Forelimb muscle (tissue), 1 donor: Measurements from ENCODE around the gene PLXNA2. TPM values are rescaled to one million over a fixed set of nuclear protein-coding genes. Genes with fewer than 3 reads are reported as not detected.

ENCODE experiments used
- DNase-seq: peaks from one replicate; pipeline ENCODE4 v3.0.0-alpha.2; 2013; ENCODE audit warnings: low read depth
- polyA plus RNA-seq: library from polyadenylated mRNA; unstranded; fragments of 120-200 nt; gene quantifications from one replicate; pipeline ENCODE4 v1.2.1, GENCODE V29; 2013; ENCODE audit not compliant: insufficient read length

PLXNA2 gene
- polyA plus RNA-seq, 1 donor = 36.3 TPM

- DNase-seq = no peak
Measured at GRCh38 chr1:208179263-208179816, 64.8 kb downstream of the PLXNA2 start.

- no peak for DNase-seq
Measured at GRCh38 chr1:208178091-208178529, 66.1 kb downstream of the PLXNA2 start.

GRCh38 chr1:208177656-208178055 lies 66.5 kb downstream of the PLXNA2 start:
- no peak for DNase-seq

DNA sequence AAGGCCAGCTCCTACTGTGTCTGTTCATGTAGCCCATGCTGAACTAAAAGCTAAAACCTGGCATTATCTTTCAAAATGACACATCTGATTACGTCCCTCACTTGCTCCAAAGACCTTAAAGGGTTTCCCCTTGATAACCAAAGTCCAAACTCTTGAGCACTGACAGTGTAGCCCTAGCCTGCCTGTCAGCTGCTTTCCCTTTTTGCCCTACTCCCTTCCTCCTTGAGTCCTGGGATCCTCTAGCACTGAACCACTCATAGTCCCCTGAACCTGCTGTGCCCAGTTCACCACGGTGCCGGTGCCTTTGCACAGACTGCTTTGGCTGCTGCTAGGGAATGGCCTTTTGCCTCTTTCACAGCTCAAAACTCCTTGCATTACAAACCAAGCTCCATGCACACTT lies 67.5 kb downstream of the PLXNA2 start:
- no peak for DNase-seq

GRCh38 chr1:208175508-208175895 lies 68.7 kb downstream of the PLXNA2 start:
- DNase-seq = no peak

DNA sequence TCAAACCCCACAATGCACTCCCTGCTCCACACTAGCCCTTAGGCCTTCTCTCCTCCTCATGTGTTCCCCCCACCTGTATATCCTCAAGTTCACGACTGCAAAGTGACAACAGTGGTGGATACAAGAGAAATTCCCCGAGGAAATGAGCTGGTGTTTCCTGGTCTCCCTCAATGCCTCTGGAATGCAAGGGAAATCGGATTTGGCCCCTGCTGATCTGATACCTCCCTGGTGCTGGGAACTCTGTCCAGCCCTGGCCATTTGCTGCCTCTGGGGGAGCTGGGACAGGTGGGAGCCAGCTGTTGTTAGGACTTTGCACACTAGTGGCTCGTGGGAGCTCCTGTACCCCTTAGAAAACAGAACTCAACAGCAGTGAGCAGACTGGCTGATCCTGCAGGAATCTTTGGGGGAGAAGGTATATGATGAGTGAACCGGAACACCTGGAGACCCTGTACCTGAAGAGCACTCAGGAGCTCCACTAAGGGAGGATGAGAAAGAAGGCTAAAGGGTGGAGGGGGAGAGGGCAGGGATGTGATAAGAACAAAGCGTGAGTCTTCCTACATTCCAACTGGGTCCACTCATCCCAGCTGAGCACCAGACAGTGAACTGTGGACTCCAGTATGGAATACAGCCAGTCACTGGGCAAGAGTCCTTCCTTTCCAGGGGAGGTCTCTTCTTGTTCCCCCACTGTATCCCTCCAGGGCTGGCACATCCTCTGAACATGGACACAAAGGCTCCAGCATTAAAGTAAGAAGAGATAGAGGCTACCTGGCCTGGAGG lies 69.3 kb downstream of the PLXNA2 start:
- DNase-seq = no peak

- DNase-seq = no peak
Measured at GRCh38 chr1:208174200-208174599, 70.0 kb downstream of the PLXNA2 start.

GRCh38 chr1:208173749-208174148 lies 70.4 kb downstream of the PLXNA2 start:
- no peak for DNase-seq

GRCh38 chr1:208172423-208173145 lies 71.6 kb downstream of the PLXNA2 start:
- DNase-seq = no peak

DNA sequence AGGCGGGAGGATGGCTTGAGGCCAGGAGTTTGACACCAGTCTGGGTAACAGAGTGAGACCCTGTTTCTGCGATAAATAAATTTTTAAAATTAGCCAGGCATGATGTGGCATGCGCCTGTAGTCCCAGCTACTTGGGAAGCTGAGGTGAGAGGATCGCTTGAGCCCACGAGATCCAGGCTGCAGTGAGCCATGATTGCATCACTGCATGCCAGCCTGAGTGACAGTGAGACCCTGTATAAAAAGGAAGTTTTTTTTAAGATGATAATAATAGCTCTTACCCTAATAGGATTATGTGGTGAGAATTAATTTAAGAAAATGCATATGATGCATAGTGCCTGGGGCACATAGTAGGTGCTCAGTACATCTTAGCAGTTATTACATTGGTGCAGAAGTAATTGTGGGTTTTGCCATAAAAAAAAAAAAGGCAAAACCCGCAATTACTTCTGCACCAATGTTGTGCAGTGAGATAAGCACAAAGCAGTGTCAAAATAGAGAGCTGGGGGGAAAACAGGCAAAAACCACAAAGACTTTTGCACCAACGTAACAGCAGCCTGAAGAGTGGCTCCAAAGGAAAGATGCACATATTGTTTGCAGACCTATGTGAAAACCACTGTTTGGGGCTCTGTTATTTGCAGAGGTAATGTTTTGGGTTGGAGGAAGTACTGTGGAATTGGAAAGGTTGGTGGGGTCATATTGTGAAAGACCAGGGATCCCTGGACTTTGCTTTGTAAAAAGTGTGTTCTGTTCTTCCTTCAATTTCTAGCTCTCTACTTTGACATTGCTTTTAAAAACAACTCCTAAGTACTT lies 72.4 kb downstream of the PLXNA2 start:
- no peak for DNase-seq

GRCh38 chr1:208170252-208170651 lies 73.9 kb downstream of the PLXNA2 start:
- DNase-seq = no peak

DNA sequence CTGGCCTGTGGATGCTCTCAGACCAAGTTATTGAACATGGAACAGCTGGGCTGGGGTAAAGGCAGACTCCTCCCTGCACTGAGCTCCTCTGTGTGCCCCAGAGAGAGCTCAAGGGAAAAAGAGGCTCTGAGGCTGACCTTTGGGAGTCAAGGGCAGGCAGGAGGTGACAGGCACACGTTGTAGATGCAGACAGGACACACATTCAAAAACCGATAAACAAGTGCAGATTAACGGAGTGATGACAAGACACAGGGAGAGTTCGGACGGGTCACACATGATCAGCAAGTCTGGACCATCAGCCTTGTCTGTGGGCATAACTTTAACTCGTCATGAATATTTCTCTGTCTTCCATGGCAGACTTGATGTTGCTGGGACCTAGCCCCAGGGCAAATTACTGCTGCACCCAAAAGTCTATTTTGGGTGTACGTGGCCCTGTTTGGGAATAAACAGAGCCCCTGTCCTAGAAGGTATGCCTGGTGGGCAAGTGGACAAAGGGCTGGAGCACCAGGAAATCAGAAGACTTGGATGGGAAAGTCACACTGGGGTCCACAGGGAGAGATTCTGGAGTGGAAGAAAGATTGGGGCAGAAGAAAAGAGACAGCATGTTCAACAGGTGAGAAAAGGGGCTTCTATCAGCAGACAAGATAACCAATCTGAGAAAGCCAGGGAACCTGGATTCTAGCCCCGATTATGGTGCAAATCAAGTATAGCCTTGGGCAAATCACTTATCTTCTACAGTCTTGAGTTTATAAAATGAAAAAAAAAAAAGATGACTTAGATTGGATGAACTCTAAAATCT lies 74.9 kb downstream of the PLXNA2 start:
- DNase-seq = no peak

GRCh38 chr1:208167261-208167869 lies 76.8 kb downstream of the PLXNA2 start:
- DNase-seq = no peak

GRCh38 chr1:208166340-208167138 lies 77.6 kb downstream of the PLXNA2 start:
- DNase-seq = no peak

DNA sequence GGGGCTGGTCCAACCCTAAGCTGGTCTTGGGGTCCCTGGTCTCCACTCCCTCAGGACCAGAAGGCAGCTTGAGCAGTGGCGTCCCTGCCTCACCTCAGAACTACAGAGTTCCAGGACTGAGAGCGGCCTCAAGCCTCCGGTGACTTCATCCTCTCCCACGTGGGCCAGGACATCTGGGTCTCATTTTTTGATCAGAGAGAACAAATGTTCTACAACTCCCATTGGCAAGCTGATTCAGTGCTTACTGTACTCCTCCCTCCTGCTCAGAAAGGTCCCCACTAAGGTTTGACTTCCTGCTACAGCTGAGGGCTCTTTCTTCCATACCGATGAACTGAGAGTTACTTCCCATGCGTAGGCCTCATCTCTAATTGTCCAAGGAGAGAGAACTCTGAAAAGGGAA lies 78.5 kb downstream of the PLXNA2 start:
- no peak for DNase-seq

DNA sequence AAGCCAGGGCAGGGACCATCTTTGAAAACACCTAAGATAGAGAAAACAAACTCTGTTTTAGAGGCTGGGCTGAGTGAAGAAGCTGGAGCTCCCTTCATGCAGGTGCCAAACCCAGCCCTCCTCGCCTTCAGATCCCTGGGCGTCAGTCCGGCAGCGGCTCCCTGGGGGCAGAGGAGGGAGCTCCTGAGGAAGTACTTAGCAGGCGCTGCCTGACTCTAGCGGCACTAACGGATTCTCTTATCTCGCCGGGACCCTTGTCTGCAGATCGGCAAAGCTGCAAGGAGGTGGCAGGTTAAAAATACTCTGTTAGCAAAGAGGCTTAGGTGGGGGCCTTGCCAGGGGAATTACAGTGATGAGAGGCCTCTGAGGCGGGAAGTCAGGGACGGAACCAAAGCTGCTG lies 79.6 kb downstream of the PLXNA2 start:
- no peak for DNase-seq

- DNase-seq = no peak
Measured at GRCh38 chr1:208163539-208163938, 80.6 kb downstream of the PLXNA2 start.

GRCh38 chr1:208162903-208163302 lies 81.3 kb downstream of the PLXNA2 start:
- no peak for DNase-seq

- DNase-seq = no peak
Measured at GRCh38 chr1:208161656-208162375, 82.4 kb downstream of the PLXNA2 start.
